ENCODE measurements around the gene RD3L. TPM values are rescaled to one million over a fixed set of nuclear protein-coding genes. Genes with fewer than 3 reads are reported as not detected.
A peak's percentile ranks its signal among the peaks of the same experiment; 100 is the strongest.
"Not testable (repeated sequence)": the region's sequence is repeated elsewhere in the genome, so short reads cannot be mapped to it uniquely, and the experiment has no call there.

The RD3L gene
- total RNA-seq = not detected

DNA sequence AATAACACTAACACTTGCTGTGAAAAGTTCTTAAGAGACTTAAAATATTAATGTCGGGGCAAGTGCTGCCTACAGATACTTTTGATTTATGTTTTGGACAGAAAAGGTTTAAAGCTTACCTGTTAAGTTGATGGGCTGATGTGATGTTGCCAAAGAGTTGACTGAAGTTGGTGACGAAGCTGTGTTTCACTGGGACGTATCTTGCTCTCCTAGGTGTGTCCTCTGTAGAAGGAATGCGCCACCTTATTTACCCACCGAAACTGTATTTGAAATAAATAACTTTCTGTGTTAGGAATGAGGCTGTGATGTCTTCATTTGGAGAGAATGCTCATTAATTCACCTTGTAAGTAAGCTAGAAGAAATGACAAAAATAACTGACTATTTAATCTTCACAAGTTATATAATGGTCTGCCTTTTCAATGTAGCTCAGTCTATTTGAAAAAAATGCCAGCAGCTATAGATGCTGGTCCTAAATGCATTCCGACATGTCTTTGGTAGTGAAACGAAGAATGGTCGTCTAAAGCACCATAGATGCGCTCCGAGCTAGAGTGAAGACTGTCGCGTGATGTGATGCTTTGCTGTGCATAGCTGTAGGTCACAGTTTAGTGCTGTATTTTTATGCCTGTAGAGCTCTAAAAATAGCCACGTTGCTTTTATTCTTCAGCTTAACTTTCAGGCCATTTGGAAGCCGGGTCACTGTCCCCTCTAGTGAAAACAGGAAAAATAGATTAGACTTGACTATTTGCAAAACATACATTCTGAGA lies at the start of gene RD3L:
TSS of gene RD3L (minus strand) at position 557 of the 764 bp plus-strand sequence. CDS start 834 bp downstream, outside the sequence.
- H3K27ac ChIP-seq = no peak within 1 kb of the TSS
- H3K36me3 ChIP-seq = no peaks in the 10 kb centered on the region
- H3K27me3 ChIP-seq = no peaks in the 10 kb centered on the region
- H3K4me1 ChIP-seq = no peaks in the 10 kb centered on the region
- H3K4me3 ChIP-seq = no peak within 1 kb of the TSS
- intact Hi-C loops (cut with DNase I) = no loop called here
- H3K9me3 ChIP-seq = no peaks in the 10 kb centered on the region
- no peak for DNase-seq (ENCODE audit: low spot score in 2 of 2)
- no peak for TF ChIP-seq CTCF (IDR thresholded peaks at IDR 0.05)

DNA sequence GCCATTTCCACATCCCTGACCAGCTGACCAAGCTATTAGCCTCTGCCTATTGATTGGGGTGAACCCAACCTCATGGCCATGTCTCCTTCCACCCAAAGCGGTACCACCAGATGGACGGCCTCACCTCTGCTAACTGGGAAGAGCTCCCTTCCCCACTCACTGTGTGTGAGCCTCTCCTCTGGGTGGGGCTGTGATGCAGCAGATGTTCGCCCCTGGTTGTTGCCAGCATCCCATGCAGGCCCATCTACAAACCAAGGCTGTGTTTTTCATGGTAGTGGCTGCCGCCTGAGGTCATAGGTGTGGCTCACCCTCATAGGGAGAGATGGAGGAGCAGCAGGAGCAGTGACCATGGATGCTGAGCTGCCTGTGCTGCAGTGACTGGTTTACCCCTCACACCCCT lies 47.6 kb upstream of the RD3L start:
- Histone ChIP-seq H3K4me3 (no peak overlapping the region), H3K27ac (no peak overlapping the region), H3K36me3 (no peaks in the 10 kb centered on the region), H3K27me3 (no peaks in the 10 kb centered on the region), H3K9me3 (no peaks in the 10 kb centered on the region), H3K4me1 (no peaks in the 10 kb centered on the region)
- DNase-seq (ENCODE audit: low spot score in 2 of 2) = no peak
- intact Hi-C loops (cut with DNase I) = no loop called here
- TF ChIP-seq CTCF (IDR thresholded peaks at IDR 0.05) = no peak

GRCh38 chr14:103989034-103989433 lies 46.7 kb upstream of the RD3L start:
- Histone ChIP-seq H3K4me3 (no peak overlapping the region), H3K4me1 (no peaks in the 10 kb centered on the region), H3K9me3 (no peaks in the 10 kb centered on the region), H3K27ac (no peak overlapping the region), H3K36me3 (no peaks in the 10 kb centered on the region), H3K27me3 (no peaks in the 10 kb centered on the region)
- TF ChIP-seq CTCF (IDR thresholded peaks at IDR 0.05) = no peak
- intact Hi-C loops (cut with DNase I) = no loop called here
- no peak for DNase-seq (ENCODE audit: low spot score in 2 of 2)

DNA sequence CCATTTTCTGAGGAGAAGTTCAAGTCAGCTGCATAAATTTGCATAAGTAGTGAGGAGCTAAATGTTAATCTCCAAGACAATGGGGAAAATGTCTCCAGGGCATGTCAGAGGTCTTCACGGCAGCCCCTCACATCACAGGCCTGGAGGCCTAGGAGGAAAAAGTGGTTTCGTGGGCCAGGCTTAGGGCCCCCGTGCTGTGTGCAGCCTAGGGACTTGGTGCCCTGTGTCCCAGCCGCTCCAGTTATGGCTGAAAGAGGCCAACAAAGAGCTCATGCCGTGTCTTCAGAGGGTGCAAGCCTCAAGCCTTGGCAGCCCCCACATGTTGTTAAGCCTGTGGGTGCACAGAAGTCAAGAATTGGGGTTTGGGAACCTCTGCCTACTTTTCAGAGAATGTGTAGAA lies 41.9 kb upstream of the RD3L start:
- H3K9me3 ChIP-seq = no peaks in the 10 kb centered on the region
- intact Hi-C loops (cut with DNase I) = loop anchor here (5.0 kb wide), 1 partner anchor 177 kb away; no protein-coding TSS in a partner anchor

GRCh38 chr14:103980623-103981238 lies 38.4 kb upstream of the RD3L start:
- not testable (repeated sequence) for H3K4me3 ChIP-seq, H3K4me1 ChIP-seq, H3K27ac ChIP-seq, H3K36me3 ChIP-seq, H3K27me3 ChIP-seq, H3K9me3 ChIP-seq
- DNase-seq (ENCODE audit: low spot score in 2 of 2) = peak in 1 of 2 donors; percentile 76
- peak; percentile 28 to 54 (median 47) for TF ChIP-seq CTCF (IDR thresholded peaks at IDR 0.05)
- intact Hi-C loops (cut with DNase I) = loop anchor here (5.0 kb wide), 1 partner anchor 173 kb away; no protein-coding TSS in a partner anchor

More for the DNA sequence above, 41.9 kb upstream of the RD3L start:
- Histone ChIP-seq H3K36me3 (no peaks in the 10 kb centered on the region), H3K4me1 (no peaks in the 10 kb centered on the region), H3K27ac (no peak overlapping the region), H3K27me3 (no peaks in the 10 kb centered on the region), H3K4me3 (no peak overlapping the region)
- no peak for DNase-seq (ENCODE audit: low spot score in 2 of 2)
- no peak for TF ChIP-seq CTCF (IDR thresholded peaks at IDR 0.05)
